Panc1 (cell line): ENCODE measurements around the gene PDCD4. TPM values are rescaled to one million over a fixed set of nuclear protein-coding genes. Genes with fewer than 3 reads are reported as not detected.

Source experiments
- ATAC-seq: fragments of 200-7000 bp; cut with Tn5 transposase; 2 replicates; pipeline ENCODE4 v1.9.1; 2020; ENCODE audit warnings: mild to moderate bottlenecking, moderate library complexity
- BruUV-seq: library from RNA; stranded (reverse); fragments of 400-500 nt; replicated peaks from 2 replicates; lab custom pipeline; 2021; lab: Mats Ljungman, UMichigan
- CTCF ChIA-PET: fragments of 300-600 bp; sonication (Branson Sonifier 250); formaldehyde crosslinking; loops from one replicate; lab custom pipeline; 2022; ENCODE audit warnings: antibody characterized with exemption; lab: Charles Lee
- POLR2A ChIA-PET: fragments of 300-600 bp; sonication (Branson Sonifier 250); formaldehyde crosslinking; loops from one replicate; lab custom pipeline; 2022; ENCODE audit warnings: antibody characterized with exemption; lab: Charles Lee
- DNase-seq: peaks from one replicate; pipeline ENCODE4 v3.0.0-alpha.2; 2010; ENCODE audit warnings: low read depth, low spot score
- H3K27ac ChIP-seq: 2 replicates; pipeline ENCODE4 v1.5.1; 2011; ENCODE audit warnings: mild to moderate bottlenecking, low read length, inconsistent platforms
- H3K27me3 ChIP-seq: fragments of 200-500 bp; sonication (Bioruptor generic); 2 replicates; pipeline ENCODE4 v1.6.0; 2014; ENCODE audit warnings: low read length, inconsistent platforms; ENCODE audit not compliant: control insufficient read depth, insufficient read depth
- H3K36me3 ChIP-seq: fragments of 200-500 bp; sonication (Bioruptor generic); 2 replicates; pipeline ENCODE4 v1.5.1; 2014; ENCODE audit warnings: inconsistent platforms, mild to moderate bottlenecking, low read length, moderate library complexity; ENCODE audit not compliant: control insufficient read depth, insufficient read depth
- H3K4me1 ChIP-seq: 2 replicates; pipeline ENCODE4 v1.5.1; 2011; ENCODE audit warnings: inconsistent platforms, mild to moderate bottlenecking, low read length, moderate library complexity; ENCODE audit not compliant: control insufficient read depth, insufficient read depth
- H3K4me3 ChIP-seq, 2 experiments: 2 replicates each; pipeline ENCODE4 v1.5.1; 2011 to 2012; ENCODE audit warnings: low read depth in 2 of 2, low read length in 2 of 2, mild to moderate bottlenecking in 2 of 2, inconsistent platforms in 1 of 2, moderate library complexity in 1 of 2
- H3K9me3 ChIP-seq: fragments of 200-500 bp; sonication (Bioruptor generic); 2 replicates; pipeline ENCODE4 v1.5.1; 2014; ENCODE audit warnings: low read depth, mild to moderate bottlenecking, inconsistent platforms, low read length, moderate library complexity; ENCODE audit not compliant: control insufficient read depth, insufficient read depth
- POLR2AphosphoS5 ChIP-seq: IDR thresholded peaks from 2 replicates; pipeline ENCODE4 v1.6.1; 2012; ENCODE audit warnings: mild to moderate bottlenecking, low read depth, low read length, moderate library complexity
- SIN3A ChIP-seq: IDR thresholded peaks from 2 replicates; pipeline ENCODE4 v1.6.1; 2012; ENCODE audit warnings: low read depth, mild to moderate bottlenecking, low read length, moderate library complexity, borderline replicate concordance; ENCODE audit not compliant: insufficient read depth
- TCF7L2 ChIP-seq: IDR thresholded peaks from 2 replicates; pipeline ENCODE4 v1.6.1; 2011; ENCODE audit warnings: mild to moderate bottlenecking, low read depth, low read length, inconsistent platforms
- in situ Hi-C: cut with HindIII; loops from 2 replicates; pipeline ENCODE4 v1.10.0; 2016; ENCODE audit warnings: low sequenced_read_pairs, low pct_unique_long_range_greater_than_20kb
- intact Hi-C: fragments of 100-400 bp; cut with micrococcal nuclease; formaldehyde crosslinking; loops from one replicate; pipeline ENCODE4 v1.10.0; 2022; ENCODE audit not compliant: unreplicated experiment
- total RNA-seq: library from RNA; stranded (reverse); gene quantifications from one replicate; pipeline ENCODE4 v1.2.1, GENCODE V29; 2021; ENCODE audit not compliant: unreplicated experiment
- TF ChIP-seq, protein P1 (sequence below): fragments of 450-650 bp; IDR thresholded peaks from 2 replicates; pipeline ENCODE4 v1.5.1; 2017; ENCODE audit warnings: mild to moderate bottlenecking
- TF ChIP-seq, protein P2 (sequence below), 2 experiments: IDR thresholded peaks; 2 replicates each; pipeline ENCODE4 v1.6.1; 2011 to 2012; ENCODE audit warnings: low read depth in 2 of 2, control low read depth in 1 of 2, low read length in 1 of 2, mild to moderate bottlenecking in 1 of 2, moderate library complexity in 1 of 2; ENCODE audit not compliant: insufficient read depth in 1 of 2

Gene PDCD4
- total RNA-seq, 1 experiment from 2014 or later: 33.6 TPM

DNA sequence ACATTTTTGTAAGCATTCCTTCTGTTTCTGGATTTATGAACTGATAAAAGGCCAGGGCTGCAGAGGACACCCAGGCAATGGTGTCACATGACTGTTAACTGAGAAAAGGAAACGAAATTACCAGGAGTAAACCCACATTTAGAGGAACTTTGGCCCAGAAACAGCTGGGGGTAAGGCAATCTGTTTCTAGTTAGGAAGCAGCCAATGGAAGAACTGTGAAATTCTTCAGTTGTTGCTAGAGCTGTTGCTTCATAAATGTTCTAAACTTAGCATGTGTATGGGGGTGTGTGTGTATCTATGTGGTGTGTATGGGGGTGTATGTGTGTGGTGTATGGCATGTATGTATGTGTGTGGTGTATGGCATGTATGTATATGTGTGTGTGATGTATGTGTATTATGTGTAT lies 11.8 kb upstream of the PDCD4 start:
- Histone ChIP-seq H3K4me3 (no peak overlapping the region), H3K27ac (peak overlapping the region; percentile 56; the same call in 1 of the 2 replicates), H3K4me1 (peaks cover 3% of the 10 kb centered on the region), H3K27me3 (no peaks in the 10 kb centered on the region), H3K9me3 (no peaks in the 10 kb centered on the region), H3K36me3 (no peaks in the 10 kb centered on the region)
- CTCF ChIA-PET: no interaction called here
- intact Hi-C loops: no loop called here
- in situ Hi-C loops: no loop called here
- TF ChIP-seq SIN3A: no peak
- no peak for TF ChIP-seq POLR2AphosphoS5
- no peak for TF ChIP-seq TCF7L2
- TF ChIP-seq, protein P1, sequence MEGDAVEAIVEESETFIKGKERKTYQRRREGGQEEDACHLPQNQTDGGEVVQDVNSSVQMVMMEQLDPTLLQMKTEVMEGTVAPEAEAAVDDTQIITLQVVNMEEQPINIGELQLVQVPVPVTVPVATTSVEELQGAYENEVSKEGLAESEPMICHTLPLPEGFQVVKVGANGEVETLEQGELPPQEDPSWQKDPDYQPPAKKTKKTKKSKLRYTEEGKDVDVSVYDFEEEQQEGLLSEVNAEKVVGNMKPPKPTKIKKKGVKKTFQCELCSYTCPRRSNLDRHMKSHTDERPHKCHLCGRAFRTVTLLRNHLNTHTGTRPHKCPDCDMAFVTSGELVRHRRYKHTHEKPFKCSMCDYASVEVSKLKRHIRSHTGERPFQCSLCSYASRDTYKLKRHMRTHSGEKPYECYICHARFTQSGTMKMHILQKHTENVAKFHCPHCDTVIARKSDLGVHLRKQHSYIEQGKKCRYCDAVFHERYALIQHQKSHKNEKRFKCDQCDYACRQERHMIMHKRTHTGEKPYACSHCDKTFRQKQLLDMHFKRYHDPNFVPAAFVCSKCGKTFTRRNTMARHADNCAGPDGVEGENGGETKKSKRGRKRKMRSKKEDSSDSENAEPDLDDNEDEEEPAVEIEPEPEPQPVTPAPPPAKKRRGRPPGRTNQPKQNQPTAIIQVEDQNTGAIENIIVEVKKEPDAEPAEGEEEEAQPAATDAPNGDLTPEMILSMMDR: no peak
- TF ChIP-seq, protein P2, sequence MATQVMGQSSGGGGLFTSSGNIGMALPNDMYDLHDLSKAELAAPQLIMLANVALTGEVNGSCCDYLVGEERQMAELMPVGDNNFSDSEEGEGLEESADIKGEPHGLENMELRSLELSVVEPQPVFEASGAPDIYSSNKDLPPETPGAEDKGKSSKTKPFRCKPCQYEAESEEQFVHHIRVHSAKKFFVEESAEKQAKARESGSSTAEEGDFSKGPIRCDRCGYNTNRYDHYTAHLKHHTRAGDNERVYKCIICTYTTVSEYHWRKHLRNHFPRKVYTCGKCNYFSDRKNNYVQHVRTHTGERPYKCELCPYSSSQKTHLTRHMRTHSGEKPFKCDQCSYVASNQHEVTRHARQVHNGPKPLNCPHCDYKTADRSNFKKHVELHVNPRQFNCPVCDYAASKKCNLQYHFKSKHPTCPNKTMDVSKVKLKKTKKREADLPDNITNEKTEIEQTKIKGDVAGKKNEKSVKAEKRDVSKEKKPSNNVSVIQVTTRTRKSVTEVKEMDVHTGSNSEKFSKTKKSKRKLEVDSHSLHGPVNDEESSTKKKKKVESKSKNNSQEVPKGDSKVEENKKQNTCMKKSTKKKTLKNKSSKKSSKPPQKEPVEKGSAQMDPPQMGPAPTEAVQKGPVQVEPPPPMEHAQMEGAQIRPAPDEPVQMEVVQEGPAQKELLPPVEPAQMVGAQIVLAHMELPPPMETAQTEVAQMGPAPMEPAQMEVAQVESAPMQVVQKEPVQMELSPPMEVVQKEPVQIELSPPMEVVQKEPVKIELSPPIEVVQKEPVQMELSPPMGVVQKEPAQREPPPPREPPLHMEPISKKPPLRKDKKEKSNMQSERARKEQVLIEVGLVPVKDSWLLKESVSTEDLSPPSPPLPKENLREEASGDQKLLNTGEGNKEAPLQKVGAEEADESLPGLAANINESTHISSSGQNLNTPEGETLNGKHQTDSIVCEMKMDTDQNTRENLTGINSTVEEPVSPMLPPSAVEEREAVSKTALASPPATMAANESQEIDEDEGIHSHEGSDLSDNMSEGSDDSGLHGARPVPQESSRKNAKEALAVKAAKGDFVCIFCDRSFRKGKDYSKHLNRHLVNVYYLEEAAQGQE (IDR thresholded peaks at IDR 0.05; ENCODE audit: insufficient read depth in 1 of 2, low read depth in 2 of 2, low read length in 1 of 2): no peak
- no peak for ATAC-seq
- DNase-seq: no peak
- POLR2A ChIA-PET: no interaction called here
- BruUV-seq: no TSS peak

DNA sequence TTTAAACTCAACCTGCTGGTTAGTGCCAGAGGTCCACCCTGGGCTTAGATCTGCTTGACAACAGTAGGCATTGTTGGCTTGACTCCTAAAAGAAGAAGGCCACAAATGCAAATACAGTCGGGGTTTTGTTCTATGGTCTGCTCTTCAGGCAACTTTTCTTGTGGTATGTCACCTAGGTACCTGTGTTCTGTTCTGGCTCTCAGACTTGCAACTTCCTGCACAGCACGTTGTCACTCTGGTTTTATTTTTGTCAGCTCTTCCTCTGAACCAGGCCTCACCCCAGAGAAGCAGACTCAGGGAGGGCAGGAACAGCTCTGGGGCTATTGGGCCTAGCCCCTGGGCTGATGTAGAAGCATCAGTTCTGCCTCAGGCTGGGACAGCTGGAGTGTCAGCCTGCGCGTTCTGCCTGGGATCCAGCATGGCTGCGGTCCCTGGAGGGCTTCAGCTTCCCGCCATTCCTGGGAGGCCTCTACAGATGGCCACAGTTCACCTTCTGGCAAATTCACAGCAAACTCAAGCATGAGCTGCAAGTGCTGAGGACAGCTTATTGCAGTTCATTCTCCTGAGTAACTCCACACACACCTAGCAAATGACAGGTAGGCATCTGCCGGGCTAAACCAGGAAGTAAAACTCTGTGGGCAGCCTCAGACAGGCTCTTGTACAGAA lies 11.0 kb upstream of the PDCD4 start:
- ATAC-seq (no peak), DNase-seq (no peak)
- Histone ChIP-seq H3K36me3 (no peaks in the 10 kb centered on the region), H3K9me3 (no peaks in the 10 kb centered on the region), H3K27me3 (no peaks in the 10 kb centered on the region), H3K27ac (no peak overlapping the region), H3K4me1 (peaks cover 10% of the 10 kb centered on the region), H3K4me3 (no peak overlapping the region)
- no TSS peak for BruUV-seq
- ChIA-PET CTCF (interaction anchor here (0.6 kb wide), 1 partner anchor 103 kb away, joined by 6 read pairs; no protein-coding TSS in a partner anchor), POLR2A (no interaction called here)
- intact Hi-C loops: no loop called here
- in situ Hi-C loops: no loop called here
- TF ChIP-seq TCF7L2 (no peak), POLR2AphosphoS5 (no peak), SIN3A (no peak)
- TF ChIP-seq, protein P2 (IDR thresholded peaks at IDR 0.05; ENCODE audit: insufficient read depth in 1 of 2, low read depth in 2 of 2, low read length in 1 of 2): no peak
- TF ChIP-seq, protein P1: no peak
